SK-N-MC (cell line): Measurements from ENCODE around the gene BRWD1.

Experiments used
- DNase-seq: peaks from one replicate; pipeline ENCODE4 v3.0.0-alpha.2; 2011; ENCODE audit warnings: low read depth, low spot score
- H3K27ac ChIP-seq: fragments of 200-600 bp; sonication (generic); 2 replicates; pipeline ENCODE4 v1.5.1; 2016; ENCODE audit warnings: mixed run types
- H3K36me3 ChIP-seq: fragments of 200-600 bp; sonication (generic); 2 replicates; pipeline ENCODE4 v1.6.1; 2017; ENCODE audit warnings: antibody characterized with exemption, low read length, mixed read lengths; ENCODE audit not compliant: insufficient read depth
- H3K4me3 ChIP-seq: fragments of 200-600 bp; sonication (generic); 2 replicates; pipeline ENCODE4 v1.5.1; 2016
- H3K9ac ChIP-seq: fragments of 200-600 bp; sonication (generic); 2 replicates; pipeline ENCODE4 v1.8.0; 2017; ENCODE audit warnings: mixed run types, mixed read lengths; ENCODE audit not compliant: insufficient read length
- H3K9me3 ChIP-seq: fragments of 200-600 bp; sonication (generic); 2 replicates; pipeline ENCODE4 v1.6.1; 2017; ENCODE audit warnings: low read depth, mild to moderate bottlenecking, antibody characterized with exemption, low read length, moderate library complexity, mixed read lengths
- EZH2 ChIP-seq: fragments of 200-600 bp; sonication (generic); IDR thresholded peaks from one replicate; pipeline ENCODE4 v1.6.1; 2017; ENCODE audit warnings: antibody characterized with exemption
- FOXP2 ChIP-seq: optimal IDR thresholded peaks from 2 replicates; pipeline ENCODE3; 2011; ENCODE audit warnings: mild to moderate bottlenecking, moderate library complexity; ENCODE audit not compliant: insufficient read depth; ENCODE audit errors: extremely low read length, control extremely low read depth
- POLR2AphosphoS5 ChIP-seq: IDR thresholded peaks from 2 replicates; pipeline ENCODE4 v1.6.1; 2012; ENCODE audit warnings: mild to moderate bottlenecking, low read depth, low read length, borderline replicate concordance

Gene BRWD1

GRCh38 chr21:39319814-39320332, 6.4 kb upstream of the BRWD1 start:
- Histone ChIP-seq H3K4me3 (no peak overlapping the region), H3K27ac (no peak overlapping the region), H3K9ac (no peak overlapping the region), H3K9me3 (no peaks in the 10 kb centered on the region), H3K36me3 (no peaks in the 10 kb centered on the region)
- DNase-seq = no peak
- TF ChIP-seq POLR2AphosphoS5 (no peak), EZH2 (no peak), FOXP2 (no peak)

GRCh38 chr21:39319251-39319756, 5.9 kb upstream of the BRWD1 start:
- Histone ChIP-seq H3K4me3 (no peak overlapping the region), H3K27ac (no peak overlapping the region)
- no peak for DNase-seq

GRCh38 chr21:39318091-39318959, 4.9 kb upstream of the BRWD1 start:
- no peak overlapping the region for H3K4me3 ChIP-seq
- DNase-seq = no peak
- H3K36me3 ChIP-seq = no peaks in the 10 kb centered on the region
- no peak overlapping the region for H3K9ac ChIP-seq
- TF ChIP-seq FOXP2 (no peak), POLR2AphosphoS5 (no peak), EZH2 (no peak)
- H3K9me3 ChIP-seq = no peaks in the 10 kb centered on the region
- no peak overlapping the region for H3K27ac ChIP-seq

More at GRCh38 chr21:39319251-39319756, 5.9 kb upstream of the BRWD1 start:
- Histone ChIP-seq H3K36me3 (no peaks in the 10 kb centered on the region), H3K9me3 (no peaks in the 10 kb centered on the region), H3K9ac (no peak overlapping the region)
- TF ChIP-seq EZH2 = no peak
- TF ChIP-seq FOXP2 = no peak
- TF ChIP-seq POLR2AphosphoS5 = no peak

GRCh38 chr21:39317134-39318090, 4.0 kb upstream of the BRWD1 start:
- Histone ChIP-seq H3K27ac (no peak overlapping the region), H3K9me3 (no peaks in the 10 kb centered on the region), H3K4me3 (no peak overlapping the region), H3K36me3 (no peaks in the 10 kb centered on the region), H3K9ac (no peak overlapping the region)
- DNase-seq = no peak
- TF ChIP-seq POLR2AphosphoS5 = no peak
- TF ChIP-seq EZH2 = no peak
- no peak for TF ChIP-seq FOXP2

GRCh38 chr21:39316729-39317128, 3.3 kb upstream of the BRWD1 start:
- Histone ChIP-seq H3K36me3 (peaks cover 3% of the 10 kb centered on the region), H3K4me3 (no peak overlapping the region), H3K9me3 (no peaks in the 10 kb centered on the region), H3K27ac (no peak overlapping the region), H3K9ac (no peak overlapping the region)
- TF ChIP-seq POLR2AphosphoS5 (no peak), EZH2 (no peak), FOXP2 (no peak)
- DNase-seq = no peak

- TF ChIP-seq FOXP2 (no peak), EZH2 (no peak), POLR2AphosphoS5 (no peak)
- Histone ChIP-seq H3K9me3 (no peaks in the 10 kb centered on the region), H3K27ac (no peak overlapping the region), H3K4me3 (no peak overlapping the region), H3K9ac (no peak overlapping the region), H3K36me3 (peaks cover 10% of the 10 kb centered on the region)
- DNase-seq = no peak
Observed at GRCh38 chr21:39315603-39316445, 2.4 kb upstream of the BRWD1 start.

- TF ChIP-seq FOXP2 (peak; percentile 34), EZH2 (no peak)
- Histone ChIP-seq H3K27ac (peak overlapping the region; percentile 96), H3K9me3 (no peaks in the 10 kb centered on the region), H3K4me3 (peak overlapping the region; percentile 98), H3K36me3 (peaks cover 22% of the 10 kb centered on the region), H3K9ac (peak overlapping the region; percentile 96)
- DNase-seq = no peak
Observed at GRCh38 chr21:39314143-39315027, 953 bp upstream of the BRWD1 start.
